H1 (cell line): ENCODE data around the gene CAMTA1. TPM values are rescaled to one million over a fixed set of nuclear protein-coding genes. Genes with fewer than 3 reads are reported as not detected.

Source experiments
- CTCF ChIA-PET: fragments of 300-600 bp; sonication (Branson Sonifier 250); formaldehyde crosslinking; loops from one replicate; lab custom pipeline; 2021; ENCODE audit not compliant: partially characterized antibody; lab: Charles Lee
- POLR2A ChIA-PET: fragments of 300-600 bp; sonication (Branson Sonifier 250); formaldehyde crosslinking; loops from one replicate; lab custom pipeline; 2021; ENCODE audit warnings: inconsistent platforms; ENCODE audit not compliant: partially characterized antibody; lab: Charles Lee
- DNase-seq, 2 experiments: peaks; one replicate each; pipeline versions ENCODE4 v3.0.0 to v3.0.0-alpha.2; 2010 to 2022; ENCODE audit warnings: low spot score in 2 of 2, low read depth in 1 of 2, mixed read lengths in 1 of 2
- FAIRE-seq: peaks from 2 replicates; lab custom pipeline; 2011; peaks lifted over from hg19 to GRCh38; lab: Jason Lieb, UNC
- H2AFZ ChIP-seq: 2 replicates; pipeline ENCODE4 v1.8.1; 2012; ENCODE audit warnings: low read length, inconsistent platforms
- H2AK5ac ChIP-seq: 2 replicates; pipeline ENCODE4 v1.6.1; 2013; ENCODE audit warnings: low read depth, low read length
- H2BK120ac ChIP-seq: replicated peaks from 2 replicates; pipeline ENCODE3; 2013; ENCODE audit warnings: low read depth, low read length, inconsistent platforms
- H2BK12ac ChIP-seq: 2 replicates; pipeline ENCODE4 v1.6.1; 2013; ENCODE audit warnings: low read depth, low read length
- H2BK15ac ChIP-seq: 2 replicates; pipeline ENCODE4 v1.6.1; 2013; ENCODE audit warnings: low read length
- H2BK20ac ChIP-seq: 2 replicates; pipeline ENCODE4 v1.6.1; 2013; ENCODE audit warnings: low read length
- H2BK5ac ChIP-seq: 2 replicates; pipeline ENCODE4 v1.6.1; 2013; ENCODE audit warnings: low read depth, low read length
- H3K14ac ChIP-seq: 2 replicates; pipeline ENCODE4 v1.6.1; 2013; ENCODE audit warnings: inconsistent platforms; ENCODE audit not compliant: insufficient read length
- H3K18ac ChIP-seq: 2 replicates; pipeline ENCODE4 v1.6.1; 2013; ENCODE audit warnings: low read length; ENCODE audit errors: extremely low read depth
- H3K23ac ChIP-seq: 2 replicates; pipeline ENCODE4 v1.6.1; 2013; ENCODE audit warnings: inconsistent platforms; ENCODE audit not compliant: insufficient read length
- H3K23me2 ChIP-seq: 2 replicates; pipeline ENCODE4 v1.6.1; 2013; ENCODE audit warnings: low read depth, low read length
- H3K27ac ChIP-seq: 2 replicates; pipeline ENCODE4 v1.6.1; 2011; ENCODE audit warnings: low read depth, low read length, inconsistent platforms
- H3K27me3 ChIP-seq, 4 experiments: replicated peaks in 1 of 4; 1 replicate in 1 of 4; 2 replicates in 3 of 4; pipeline versions ENCODE4 v1.6.1 to v1.8.1; 2011 to 2013; ENCODE audit warnings: low read length in 3 of 4, mild to moderate bottlenecking in 3 of 4, inconsistent platforms in 2 of 4, mixed read lengths in 2 of 4, moderate library complexity in 1 of 4; ENCODE audit not compliant: control insufficient read depth in 3 of 4, insufficient read depth in 3 of 4; ENCODE audit errors: extremely low read depth in 1 of 4
- H3K36me3 ChIP-seq, 4 experiments: 2 replicates each; pipeline versions ENCODE4 v1.6.1 to v1.8.1; 2011 to 2013; ENCODE audit warnings: mild to moderate bottlenecking in 4 of 4, low read length in 3 of 4, moderate library complexity in 2 of 4, control low read depth in 1 of 4, inconsistent platforms in 1 of 4; ENCODE audit not compliant: insufficient read depth in 4 of 4, control insufficient read depth in 2 of 4
- H3K4ac ChIP-seq: replicated peaks from 2 replicates; pipeline ENCODE3; 2013; ENCODE audit warnings: low read length, low read depth, mixed read lengths, inconsistent platforms; ENCODE audit not compliant: insufficient read length
- H3K4me1 ChIP-seq, 4 experiments: replicated peaks in 1 of 4; 1 replicate in 1 of 4; 2 replicates in 3 of 4; pipeline versions ENCODE4 v1.6.1 to v1.8.1; 2011 to 2013; ENCODE audit warnings: low read length in 3 of 4, inconsistent platforms in 2 of 4, mixed read lengths in 1 of 4; ENCODE audit not compliant: insufficient read depth in 4 of 4, control insufficient read depth in 3 of 4
- H3K4me2 ChIP-seq, 2 experiments: 2 replicates each; pipeline versions ENCODE4 v1.6.1 to v1.8.1; 2011 to 2013; ENCODE audit warnings: low read depth in 2 of 2, low read length in 2 of 2, control low read depth in 1 of 2, inconsistent platforms in 1 of 2, mild to moderate bottlenecking in 1 of 2; ENCODE audit not compliant: insufficient read depth in 1 of 2
- H3K4me3 ChIP-seq, 4 experiments: fragments of 200-600, 300-600 bp in 1 of 4; sonication (generic), shearing (Covaris generic), sonication (Bioruptor Twin) in 1 of 4; 2 replicates each; pipeline versions ENCODE4 v1.5.1 to v1.8.1; 2011 to 2016; ENCODE audit warnings: low read length in 4 of 4, low read depth in 3 of 4, control low read depth in 2 of 4, inconsistent platforms in 2 of 4, mild to moderate bottlenecking in 2 of 4, mixed read lengths in 1 of 4, moderate library complexity in 1 of 4; ENCODE audit not compliant: insufficient read depth in 2 of 4; ENCODE audit errors: extremely low read depth in 1 of 4
- H3K56ac ChIP-seq: replicated peaks from 2 replicates; pipeline ENCODE3; 2013; ENCODE audit warnings: low read depth, mild to moderate bottlenecking, mixed read lengths, low read length, inconsistent platforms; ENCODE audit not compliant: insufficient read length
- H3K79me1 ChIP-seq: 2 replicates; pipeline ENCODE4 v1.6.1; 2013; ENCODE audit warnings: low read depth, low read length, control low read depth
- H3K79me2 ChIP-seq, 2 experiments: 2 replicates each; pipeline versions ENCODE4 v1.6.1 to v1.8.1; 2012 to 2013; ENCODE audit warnings: low read length in 2 of 2, mild to moderate bottlenecking in 2 of 2, inconsistent platforms in 1 of 2; ENCODE audit not compliant: insufficient read depth in 2 of 2, control insufficient read depth in 1 of 2
- H3K9ac ChIP-seq, 4 experiments: replicated peaks in 1 of 4; 1 replicate in 1 of 4; 2 replicates in 3 of 4; pipeline versions ENCODE4 v1.6.1 to v1.8.1; 2011 to 2013; ENCODE audit warnings: low read depth in 3 of 4, low read length in 3 of 4, control low read depth in 2 of 4, mild to moderate bottlenecking in 2 of 4, moderate library complexity in 2 of 4, inconsistent platforms in 1 of 4; ENCODE audit errors: extremely low read depth in 1 of 4
- H3K9me3 ChIP-seq, 2 experiments: 2 replicates each; pipeline versions ENCODE4 v1.6.1 to v1.8.1; 2012 to 2013; ENCODE audit warnings: mild to moderate bottlenecking in 2 of 2, moderate library complexity in 2 of 2, control low read depth in 1 of 2, inconsistent platforms in 1 of 2, low read depth in 1 of 2, low read length in 1 of 2, mixed read lengths in 1 of 2; ENCODE audit not compliant: insufficient read depth in 2 of 2
- H4K20me1 ChIP-seq, 2 experiments: replicated peaks in 1 of 2; 2 replicates each; pipeline versions ENCODE3 to v1.8.1; 2011 to 2013; ENCODE audit warnings: inconsistent platforms in 2 of 2, low read length in 2 of 2, mild to moderate bottlenecking in 1 of 2; ENCODE audit not compliant: insufficient read depth in 2 of 2, control insufficient read depth in 1 of 2
- H4K5ac ChIP-seq: 2 replicates; pipeline ENCODE4 v1.6.1; 2013; ENCODE audit warnings: low read length, low read depth, mixed read lengths, inconsistent platforms; ENCODE audit not compliant: insufficient read length
- H4K8ac ChIP-seq: 2 replicates; pipeline ENCODE4 v1.8.0; 2013; ENCODE audit warnings: mild to moderate bottlenecking, moderate library complexity, low read length, inconsistent platforms; ENCODE audit not compliant: insufficient read depth; ENCODE audit errors: extremely low read depth
- H4K91ac ChIP-seq: replicated peaks from 2 replicates; pipeline ENCODE3; 2013; ENCODE audit warnings: low read length, mixed read lengths, inconsistent platforms; ENCODE audit not compliant: insufficient read length
- BRCA1 ChIP-seq: IDR thresholded peaks from 2 replicates; pipeline ENCODE4 v1.6.1; 2012; ENCODE audit warnings: low read depth, low read length, improper control_type of control experiment
- CBX8 ChIP-seq: fragments of 300-800, 300-1000 bp; sonication (generic); IDR thresholded peaks from 2 replicates; pipeline ENCODE4 v1.7.1; 2016; ENCODE audit warnings: low read depth, low read length, borderline replicate concordance
- EZH2 ChIP-seq: fragments of 200-600 bp; sonication (generic); IDR thresholded peaks from 2 replicates; pipeline ENCODE4 v1.7.1; 2012; ENCODE audit warnings: low read depth, mild to moderate bottlenecking, moderate library complexity, low read length, inconsistent platforms; ENCODE audit not compliant: severe bottlenecking
- FOSL1 ChIP-seq: IDR thresholded peaks from 2 replicates; pipeline ENCODE4 v1.6.1; 2011; ENCODE audit warnings: mild to moderate bottlenecking, low read depth, low read length, moderate library complexity; ENCODE audit not compliant: insufficient read depth
- GABPA ChIP-seq: IDR thresholded peaks from 2 replicates; pipeline ENCODE4 v1.6.1; 2011; ENCODE audit warnings: mild to moderate bottlenecking, low read length, moderate library complexity, borderline replicate concordance; ENCODE audit not compliant: insufficient read depth
- KDM4A ChIP-seq: IDR thresholded peaks from one replicate; pipeline ENCODE4 v1.7.1; 2012; ENCODE audit warnings: low read depth, mild to moderate bottlenecking, moderate library complexity, low read length, inconsistent platforms; ENCODE audit not compliant: severe bottlenecking
- MAFK ChIP-seq: IDR thresholded peaks from 2 replicates; pipeline ENCODE4 v1.6.1; 2012; ENCODE audit warnings: low read depth, mild to moderate bottlenecking, improper control_type of control experiment, low read length
- SRF ChIP-seq: IDR thresholded peaks from 2 replicates; pipeline ENCODE4 v1.6.1; 2011; ENCODE audit warnings: mild to moderate bottlenecking, low read depth, low read length, moderate library complexity
- TBP ChIP-seq: IDR thresholded peaks from 2 replicates; pipeline ENCODE4 v1.6.1; 2011; ENCODE audit warnings: low read depth, low read length, improper control_type of control experiment
- WGBS, 2 experiments: shearing (Covaris generic) in 1 of 2; methylation state at CpG; one replicate each; pipeline versions ENCODE4 v1.1.6 to v1.1.7; 2013 to 2015; ENCODE audit warnings: low lambda C conversion rate in 2 of 2, mixed read lengths in 2 of 2, inconsistent platforms in 1 of 2, low coverage in 1 of 2, missing lambda C conversion rate in 1 of 2; ENCODE audit not compliant: insufficient replicate concordance in 2 of 2, insufficient coverage in 1 of 2, insufficient read length in 1 of 2; ENCODE audit errors: extremely low coverage in 1 of 2, missing lambda C conversion rate in 1 of 2; 5-methylcytosine and 5-hydroxymethylcytosine counted together
- polyA plus RNA-seq, 7 experiments: library from polyadenylated mRNA; depleted of rRNA in 3 of 7; stranded (reverse) in 5 of 7; unstranded in 2 of 7; fragments of >200 nt in 5 of 7; fragments of 200-250 nt in 2 of 7; gene quantifications; 1 replicate in 5 of 7; 2 replicates in 1 of 7; 4 replicates in 1 of 7; pipeline versions ENCODE4 v1.2.1 to v1.2.3, GENCODE V29; 2011 to 2013; ENCODE audit warnings: missing spikeins in 2 of 7, mixed read lengths in 2 of 7
- total RNA-seq: library from RNA; stranded (reverse); fragmentation: NEBNext Ultra II Directional; extraction: Animal tissue kit (Norgen Biotek cat#: 25700); gene quantifications from 2 replicates; pipeline ENCODE4 v1.2.1, GENCODE V29; 2021

The CAMTA1 gene
- total and polyA plus RNA-seq, 2 of the 8 experiments (the other 6 are each of a cell fraction or from before 2014, with no cell fraction given), result 65.0 to 119 TPM

DNA sequence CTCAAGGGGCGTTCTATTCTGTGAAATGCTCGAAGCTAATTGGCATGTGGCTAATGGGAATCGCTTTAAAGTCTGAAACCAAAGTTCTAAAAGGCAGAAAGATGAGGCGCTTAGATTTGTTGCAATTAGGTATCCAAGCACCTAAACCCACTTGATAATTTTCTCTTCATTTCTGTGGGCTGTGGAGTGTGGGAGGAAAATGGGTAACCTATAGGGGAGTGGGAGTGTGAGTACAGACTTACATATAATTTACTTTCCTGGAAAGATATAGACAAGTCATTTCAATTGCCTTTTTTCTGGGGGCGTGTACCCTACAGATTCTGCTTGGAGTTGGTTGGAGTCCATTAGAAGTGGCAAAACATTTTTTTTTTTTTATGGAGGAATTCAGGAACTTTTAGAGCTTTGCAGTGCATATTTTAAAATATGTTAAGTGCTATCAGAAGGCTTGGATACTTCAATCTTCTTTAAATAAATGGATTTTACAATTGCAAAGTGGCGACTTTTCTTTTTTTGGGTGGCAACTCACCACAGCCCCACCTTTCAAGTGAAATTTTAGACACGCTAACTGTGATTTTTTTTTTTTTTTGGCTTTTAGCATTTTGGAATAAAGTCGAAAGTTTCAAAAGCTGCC is 254.5 kb downstream of the CAMTA1 start:
- Histone ChIP-seq H2BK5ac (no peak overlapping the region), H3K23me2 (no peaks in the 10 kb centered on the region), H3K4me1 (peaks cover 0 to 11% (median 5%) of the 10 kb centered on the region in 4 experiments; a peak in 5 of 7 replicates), H3K4me3 (no peak overlapping the region), H3K18ac (no peak overlapping the region), H3K79me2 (no peaks in the 10 kb centered on the region), H3K36me3 (no peaks in the 10 kb centered on the region), H3K9ac (no peak overlapping the region), H3K23ac (no peak overlapping the region), H3K27ac (no peak overlapping the region), H2AK5ac (no peak overlapping the region), H2BK15ac (no peak overlapping the region), H3K14ac (no peak overlapping the region), H4K20me1 (no peaks in the 10 kb centered on the region), H3K79me1 (no peaks in the 10 kb centered on the region), H4K91ac (no peak overlapping the region), H2BK12ac (no peak overlapping the region), H3K56ac (no peak overlapping the region), H2BK120ac (no peak overlapping the region), H2BK20ac (no peak overlapping the region), H3K9me3 (no peaks in the 10 kb centered on the region), H2AFZ (no peak overlapping the region), H4K5ac (no peak overlapping the region), H3K4me2 (no peak overlapping the region), H3K27me3 (no peaks in the 10 kb centered on the region), H3K4ac (no peak overlapping the region), H4K8ac (no peak overlapping the region)
- no peak for FAIRE-seq
- DNase-seq, result no peak
- TF ChIP-seq GABPA (no peak), EZH2 (no peak), BRCA1 (no peak), FOSL1 (no peak), KDM4A (no peak), MAFK (no peak), SRF (no peak), CBX8 (no peak), TBP (no peak)
- WGBS, 2 experiments, result 77% methylated on average over 8 of the region's 8 CpGs; no CpG with 5 or more reads in 1 of the 2 experiments
- ChIA-PET POLR2A (no interaction called here), CTCF (interaction anchor here (0.6 to 4.9 kb wide), 5 partner anchors 8 to 168 kb away, joined by 3 to 70 read pairs (median 4); no protein-coding TSS in a partner anchor)
